SK-N-SH treated with all-trans-retinoic acid at 6 μM for 48 hours (cell line): ENCODE data around the gene FBP2.

Experiments
- ATAC-seq: fragments of 200-7000 bp; cut with Tn5 transposase; 3 replicates; pipeline ENCODE4 v1.9.1; 2020; ENCODE audit warnings: mild to moderate bottlenecking, moderate library complexity
- ARNTL ChIP-seq: fragments of 450-650 bp; formaldehyde crosslinking; IDR thresholded peaks from 2 replicates; pipeline ENCODE4 v1.5.0; 2020; ENCODE audit warnings: low read depth, mild to moderate bottlenecking, moderate library complexity, borderline replicate concordance
- BACH2 ChIP-seq: fragments of 250-450 bp; sonication (Bioruptor Pico); IDR thresholded peaks from 2 replicates; pipeline ENCODE4 v1.9.0; 2021; ENCODE audit warnings: mild to moderate bottlenecking, borderline replicate concordance
- CREB5 ChIP-seq: fragments of 250-450 bp; sonication (Bioruptor Pico); IDR thresholded peaks from 2 replicates; pipeline ENCODE4 v1.5.1; 2020; ENCODE audit warnings: low read depth, mild to moderate bottlenecking, moderate library complexity
- CSDC2 ChIP-seq: fragments of 250-450 bp; sonication (Bioruptor Pico); IDR thresholded peaks from 2 replicates; pipeline ENCODE4 v1.5.0; 2020; ENCODE audit warnings: mild to moderate bottlenecking, moderate library complexity
- CSRNP3 ChIP-seq: fragments of 250-450 bp; sonication (Bioruptor Pico); IDR thresholded peaks from 2 replicates; pipeline ENCODE4 v1.5.1; 2021; ENCODE audit warnings: mild to moderate bottlenecking, moderate library complexity
- ESRRG ChIP-seq: fragments of 250-450 bp; sonication (Bioruptor Pico); IDR thresholded peaks from 2 replicates; pipeline ENCODE4 v1.6.1; 2021; ENCODE audit warnings: mild to moderate bottlenecking
- GLIS3 ChIP-seq: fragments of 250-450 bp; sonication (Bioruptor Pico); IDR thresholded peaks from 2 replicates; pipeline ENCODE4 v1.5.0; 2020; ENCODE audit warnings: mild to moderate bottlenecking, moderate library complexity
- ISL1 ChIP-seq: fragments of 250-450 bp; sonication (Bioruptor Pico); IDR thresholded peaks from 2 replicates; pipeline ENCODE4 v2.1.2; 2022; ENCODE audit warnings: mild to moderate bottlenecking, moderate library complexity
- OSR1 ChIP-seq: fragments of 250-450 bp; sonication (Bioruptor Pico); IDR thresholded peaks from 2 replicates; pipeline ENCODE4 v1.8.0; 2022; ENCODE audit warnings: moderate library complexity, mild to moderate bottlenecking, inconsistent platforms
- PPARA ChIP-seq: fragments of 250-450 bp; sonication (Bioruptor Pico); IDR thresholded peaks from 2 replicates; pipeline ENCODE4 v1.5.0; 2020; ENCODE audit warnings: mild to moderate bottlenecking, borderline replicate concordance
- RARB ChIP-seq: fragments of 250-450 bp; sonication (Bioruptor Pico); IDR thresholded peaks from 2 replicates; pipeline ENCODE4 v1.8.0; 2021; ENCODE audit warnings: mild to moderate bottlenecking, moderate library complexity
- TCF4 ChIP-seq: fragments of 250-450 bp; sonication (Bioruptor Pico); IDR thresholded peaks from 2 replicates; pipeline ENCODE4 v1.8.0; 2021; ENCODE audit warnings: mild to moderate bottlenecking, moderate library complexity, borderline replicate concordance
- TOX ChIP-seq: fragments of 250-450 bp; sonication (Bioruptor Pico); IDR thresholded peaks from 2 replicates; pipeline ENCODE4 v1.8.0; 2021; ENCODE audit warnings: mild to moderate bottlenecking, moderate library complexity, borderline replicate concordance
- ZC3H10 ChIP-seq: fragments of 250-450 bp; sonication (Bioruptor Pico); IDR thresholded peaks from 2 replicates; pipeline ENCODE4 v1.5.1; 2021; ENCODE audit warnings: mild to moderate bottlenecking, moderate library complexity
- ZFP3 ChIP-seq: fragments of 250-450 bp; sonication (Bioruptor Pico); IDR thresholded peaks from 2 replicates; pipeline ENCODE4 v1.5.0; 2020; ENCODE audit warnings: mild to moderate bottlenecking, moderate library complexity
- ZFP30 ChIP-seq: fragments of 450-650 bp; formaldehyde crosslinking; IDR thresholded peaks from 2 replicates; pipeline ENCODE4 v1.5.0; 2022; ENCODE audit warnings: mild to moderate bottlenecking, moderate library complexity
- ZNF565 ChIP-seq: fragments of 450-650 bp; formaldehyde crosslinking; conservative IDR thresholded peaks from 2 replicates; pipeline ENCODE4 v1.5.0; 2020; ENCODE audit warnings: low read depth, mild to moderate bottlenecking, moderate library complexity
- ZNF70 ChIP-seq: fragments of 450-650 bp; formaldehyde crosslinking; IDR thresholded peaks from 2 replicates; pipeline ENCODE4 v1.5.0; 2020; ENCODE audit warnings: mild to moderate bottlenecking, moderate library complexity
- ZNF8 ChIP-seq: fragments of 450-650 bp; formaldehyde crosslinking; IDR thresholded peaks from 2 replicates; pipeline ENCODE4 v1.5.0; 2020; ENCODE audit warnings: mild to moderate bottlenecking, moderate library complexity
- TF ChIP-seq, protein P1 (sequence below): fragments of 250-450 bp; sonication (Bioruptor Pico); IDR thresholded peaks from 2 replicates; pipeline ENCODE4 v1.5.0; 2020; ENCODE audit warnings: mild to moderate bottlenecking, moderate library complexity
- TF ChIP-seq, protein P2 (sequence below): fragments of 250-450 bp; sonication (Bioruptor Pico); IDR thresholded peaks from 2 replicates; pipeline ENCODE4 v1.8.0; 2021; ENCODE audit warnings: low read depth, mild to moderate bottlenecking, moderate library complexity, borderline replicate concordance

The FBP2 gene

DNA sequence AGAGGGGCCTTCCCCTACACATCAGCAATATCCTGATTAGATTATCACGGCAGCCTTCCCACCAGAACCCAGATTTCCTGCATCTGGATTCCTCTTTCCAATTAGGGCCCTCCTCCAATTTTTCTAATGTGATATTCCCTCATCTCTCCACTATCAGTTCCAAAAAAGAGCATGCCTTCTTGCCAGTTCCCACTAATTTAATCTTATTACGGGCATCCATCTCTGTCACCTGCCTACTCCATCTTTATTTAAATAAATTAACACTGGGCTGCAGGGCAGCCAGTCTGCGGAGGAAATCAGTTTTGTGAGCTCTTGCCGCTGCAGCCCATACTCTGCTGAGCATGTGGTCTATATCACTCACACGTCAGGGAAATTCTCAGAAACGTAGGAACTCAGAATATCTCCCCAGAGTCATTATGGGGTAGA lies 16.6 kb upstream of the FBP2 start (continued):
- no peak for TF ChIP-seq ZNF8

DNA sequence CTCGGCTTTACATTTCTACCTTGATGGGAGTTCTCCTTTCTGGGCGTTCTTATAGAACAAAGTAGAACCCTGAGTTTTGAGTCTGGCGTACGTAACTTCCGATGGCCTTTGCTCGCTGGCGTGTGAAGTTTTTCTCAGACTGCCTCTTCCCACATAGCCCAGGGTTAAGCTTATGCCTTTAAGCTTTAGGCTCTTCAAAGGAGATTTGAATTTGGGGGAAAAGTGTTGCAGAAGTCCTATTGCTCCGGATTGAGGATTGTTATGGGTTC lies 13.7 kb upstream of the FBP2 start:
- no peak for TF ChIP-seq PPARA
- no peak for TF ChIP-seq ZNF70
- no peak for TF ChIP-seq ISL1 (CRISPR knock-in tag)
- TF ChIP-seq ESRRG (CRISPR knock-in tag) = no peak
- TF ChIP-seq ZC3H10 (CRISPR knock-in tag) = no peak
- no peak for TF ChIP-seq ZNF8
- no peak for TF ChIP-seq ZFP3 (CRISPR knock-in tag)
- TF ChIP-seq, protein P1, sequence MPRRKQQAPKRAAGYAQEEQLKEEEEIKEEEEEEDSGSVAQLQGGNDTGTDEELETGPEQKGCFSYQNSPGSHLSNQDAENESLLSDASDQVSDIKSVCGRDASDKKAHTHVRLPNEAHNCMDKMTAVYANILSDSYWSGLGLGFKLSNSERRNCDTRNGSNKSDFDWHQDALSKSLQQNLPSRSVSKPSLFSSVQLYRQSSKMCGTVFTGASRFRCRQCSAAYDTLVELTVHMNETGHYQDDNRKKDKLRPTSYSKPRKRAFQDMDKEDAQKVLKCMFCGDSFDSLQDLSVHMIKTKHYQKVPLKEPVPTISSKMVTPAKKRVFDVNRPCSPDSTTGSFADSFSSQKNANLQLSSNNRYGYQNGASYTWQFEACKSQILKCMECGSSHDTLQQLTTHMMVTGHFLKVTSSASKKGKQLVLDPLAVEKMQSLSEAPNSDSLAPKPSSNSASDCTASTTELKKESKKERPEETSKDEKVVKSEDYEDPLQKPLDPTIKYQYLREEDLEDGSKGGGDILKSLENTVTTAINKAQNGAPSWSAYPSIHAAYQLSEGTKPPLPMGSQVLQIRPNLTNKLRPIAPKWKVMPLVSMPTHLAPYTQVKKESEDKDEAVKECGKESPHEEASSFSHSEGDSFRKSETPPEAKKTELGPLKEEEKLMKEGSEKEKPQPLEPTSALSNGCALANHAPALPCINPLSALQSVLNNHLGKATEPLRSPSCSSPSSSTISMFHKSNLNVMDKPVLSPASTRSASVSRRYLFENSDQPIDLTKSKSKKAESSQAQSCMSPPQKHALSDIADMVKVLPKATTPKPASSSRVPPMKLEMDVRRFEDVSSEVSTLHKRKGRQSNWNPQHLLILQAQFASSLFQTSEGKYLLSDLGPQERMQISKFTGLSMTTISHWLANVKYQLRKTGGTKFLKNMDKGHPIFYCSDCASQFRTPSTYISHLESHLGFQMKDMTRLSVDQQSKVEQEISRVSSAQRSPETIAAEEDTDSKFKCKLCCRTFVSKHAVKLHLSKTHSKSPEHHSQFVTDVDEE (CRISPR knock-in tag) = no peak
- no peak for TF ChIP-seq ZNF565 (CRISPR knock-in tag)
- TF ChIP-seq RARB = no peak
- no peak for TF ChIP-seq CSRNP3 (CRISPR knock-in tag)
- TF ChIP-seq GLIS3 (CRISPR knock-in tag) = no peak
- ATAC-seq = no peak

GRCh38 chr9:94606646-94607422 lies 13.2 kb upstream of the FBP2 start:
- no peak for ATAC-seq
- no peak for TF ChIP-seq TOX
- TF ChIP-seq ARNTL (CRISPR knock-in tag) = no peak
- no peak for TF ChIP-seq ZNF565 (CRISPR knock-in tag)
- no peak for TF ChIP-seq PPARA
- TF ChIP-seq ZFP3 (CRISPR knock-in tag) = no peak
- TF ChIP-seq, protein P1 (CRISPR knock-in tag) = no peak
- TF ChIP-seq CREB5 = no peak
- TF ChIP-seq TCF4 (CRISPR knock-in tag) = no peak
- no peak for TF ChIP-seq ESRRG (CRISPR knock-in tag)
- no peak for TF ChIP-seq ZNF8
- no peak for TF ChIP-seq ZNF70
- TF ChIP-seq BACH2 (CRISPR knock-in tag) = no peak
- no peak for TF ChIP-seq ISL1 (CRISPR knock-in tag)
- TF ChIP-seq CSDC2 = no peak
- no peak for TF ChIP-seq ZFP30 (CRISPR knock-in tag)
- TF ChIP-seq, protein P2, sequence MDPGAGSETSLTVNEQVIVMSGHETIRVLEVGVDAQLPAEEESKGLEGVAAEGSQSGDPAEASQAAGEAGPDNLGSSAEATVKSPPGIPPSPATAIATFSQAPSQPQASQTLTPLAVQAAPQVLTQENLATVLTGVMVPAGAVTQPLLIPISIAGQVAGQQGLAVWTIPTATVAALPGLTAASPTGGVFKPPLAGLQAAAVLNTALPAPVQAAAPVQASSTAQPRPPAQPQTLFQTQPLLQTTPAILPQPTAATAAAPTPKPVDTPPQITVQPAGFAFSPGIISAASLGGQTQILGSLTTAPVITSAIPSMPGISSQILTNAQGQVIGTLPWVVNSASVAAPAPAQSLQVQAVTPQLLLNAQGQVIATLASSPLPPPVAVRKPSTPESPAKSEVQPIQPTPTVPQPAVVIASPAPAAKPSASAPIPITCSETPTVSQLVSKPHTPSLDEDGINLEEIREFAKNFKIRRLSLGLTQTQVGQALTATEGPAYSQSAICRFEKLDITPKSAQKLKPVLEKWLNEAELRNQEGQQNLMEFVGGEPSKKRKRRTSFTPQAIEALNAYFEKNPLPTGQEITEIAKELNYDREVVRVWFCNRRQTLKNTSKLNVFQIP (CRISPR knock-in tag) = no peak
- no peak for TF ChIP-seq RARB
- no peak for TF ChIP-seq OSR1 (CRISPR knock-in tag)
